A172 (cell line): ENCODE data around the gene TNFRSF8. TPM values are rescaled to one million over a fixed set of nuclear protein-coding genes. Genes with fewer than 3 reads are reported as not detected.

Experiments
- DNase-seq: peaks from one replicate; pipeline ENCODE4 v3.0.0-alpha.2; 2015; ENCODE audit warnings: low spot score
- total RNA-seq: library from RNA; depleted of rRNA; stranded (reverse); fragments of >200 nt; shearing (Covaris generic); gene quantifications from 2 replicates; pipeline ENCODE4 v1.2.3, GENCODE V29; 2014

Gene TNFRSF8
- total RNA-seq, 1 experiment from 2014 or later, result 0.38 TPM

DNA sequence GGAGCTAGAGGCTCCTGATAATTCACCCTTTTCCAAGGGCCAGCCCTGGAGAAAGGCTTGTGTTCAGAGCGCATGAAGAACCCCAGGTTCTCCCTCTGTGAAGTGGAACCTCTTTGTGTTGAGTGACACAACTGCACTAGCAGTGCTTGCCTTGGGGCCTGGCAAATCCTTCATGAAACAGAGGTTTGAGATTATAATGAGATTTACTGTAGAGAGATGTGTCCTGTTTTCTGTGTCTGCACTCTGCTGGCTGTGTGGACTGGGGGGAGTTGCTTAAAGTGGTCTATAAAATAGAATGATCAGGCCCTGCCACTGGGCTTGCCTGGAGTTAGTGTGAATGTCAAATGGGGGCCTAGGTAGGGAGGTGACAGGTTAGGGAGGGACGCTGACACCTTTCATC, 92.2 kb downstream of the TNFRSF8 start:
- no peak for DNase-seq

GRCh38 chr1:12157366-12158231, 94.5 kb downstream of the TNFRSF8 start:
- no peak for DNase-seq

- no peak for DNase-seq
Measured at GRCh38 chr1:12158357-12159092, 95.4 kb downstream of the TNFRSF8 start.

DNA sequence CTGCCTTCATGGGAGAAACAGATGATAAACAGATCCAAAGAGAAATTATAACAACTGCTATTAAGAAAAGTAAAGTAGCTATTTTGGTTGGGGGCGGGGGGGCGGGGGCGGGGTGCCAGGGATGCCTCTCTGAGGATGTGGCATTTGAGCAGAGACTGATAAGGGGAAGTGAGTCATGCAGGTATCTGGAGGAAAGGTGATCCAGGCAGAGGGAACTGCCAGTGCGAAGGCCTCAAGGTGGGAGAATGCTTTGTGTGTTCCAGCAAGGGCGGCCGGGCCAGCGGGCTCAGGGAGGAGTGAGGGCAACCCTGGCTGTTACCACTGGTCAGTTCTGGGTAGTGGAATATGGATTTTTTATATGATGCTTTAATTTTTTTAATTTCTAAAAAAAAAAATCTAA, 96.7 kb downstream of the TNFRSF8 start:
- DNase-seq, result no peak

DNA sequence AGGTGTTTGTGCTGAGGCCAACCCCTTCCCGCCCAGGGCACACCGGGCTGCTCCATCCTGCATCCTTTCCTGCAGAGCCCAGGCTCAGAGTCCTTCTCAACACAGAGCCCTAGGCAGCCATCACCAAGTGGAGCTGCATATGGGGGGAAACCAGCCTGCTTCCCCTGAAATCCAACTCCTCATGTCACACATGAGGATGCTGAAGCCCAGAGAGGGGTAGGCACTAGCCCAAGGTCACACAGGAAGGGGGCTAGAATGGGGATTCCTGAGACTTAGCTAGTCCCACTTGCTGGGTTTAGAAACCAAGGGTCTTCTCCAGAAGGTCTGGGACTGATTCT, 98.2 kb downstream of the TNFRSF8 start:
- no peak for DNase-seq

GRCh38 chr1:12161662-12162458, 98.8 kb downstream of the TNFRSF8 start:
- peak; percentile 87 for DNase-seq

GRCh38 chr1:12162459-12163137, 99.5 kb downstream of the TNFRSF8 start:
- DNase-seq, result no peak

- no peak for DNase-seq
Measured at GRCh38 chr1:12163210-12163609, 100.1 kb downstream of the TNFRSF8 start.

GRCh38 chr1:12164210-12164609, 101.1 kb downstream of the TNFRSF8 start:
- no peak for DNase-seq

- no peak for DNase-seq
Measured at GRCh38 chr1:12165342-12165741, 102.2 kb downstream of the TNFRSF8 start.

- DNase-seq, result no peak
Measured at GRCh38 chr1:12166834-12167492, 103.9 kb downstream of the TNFRSF8 start, which contains the start of gene TNFRSF1B. Gene TNFRSF1B (plus strand): TSS chr1:12166991. CDS start chr1:12167092, 101 bp downstream.

DNA sequence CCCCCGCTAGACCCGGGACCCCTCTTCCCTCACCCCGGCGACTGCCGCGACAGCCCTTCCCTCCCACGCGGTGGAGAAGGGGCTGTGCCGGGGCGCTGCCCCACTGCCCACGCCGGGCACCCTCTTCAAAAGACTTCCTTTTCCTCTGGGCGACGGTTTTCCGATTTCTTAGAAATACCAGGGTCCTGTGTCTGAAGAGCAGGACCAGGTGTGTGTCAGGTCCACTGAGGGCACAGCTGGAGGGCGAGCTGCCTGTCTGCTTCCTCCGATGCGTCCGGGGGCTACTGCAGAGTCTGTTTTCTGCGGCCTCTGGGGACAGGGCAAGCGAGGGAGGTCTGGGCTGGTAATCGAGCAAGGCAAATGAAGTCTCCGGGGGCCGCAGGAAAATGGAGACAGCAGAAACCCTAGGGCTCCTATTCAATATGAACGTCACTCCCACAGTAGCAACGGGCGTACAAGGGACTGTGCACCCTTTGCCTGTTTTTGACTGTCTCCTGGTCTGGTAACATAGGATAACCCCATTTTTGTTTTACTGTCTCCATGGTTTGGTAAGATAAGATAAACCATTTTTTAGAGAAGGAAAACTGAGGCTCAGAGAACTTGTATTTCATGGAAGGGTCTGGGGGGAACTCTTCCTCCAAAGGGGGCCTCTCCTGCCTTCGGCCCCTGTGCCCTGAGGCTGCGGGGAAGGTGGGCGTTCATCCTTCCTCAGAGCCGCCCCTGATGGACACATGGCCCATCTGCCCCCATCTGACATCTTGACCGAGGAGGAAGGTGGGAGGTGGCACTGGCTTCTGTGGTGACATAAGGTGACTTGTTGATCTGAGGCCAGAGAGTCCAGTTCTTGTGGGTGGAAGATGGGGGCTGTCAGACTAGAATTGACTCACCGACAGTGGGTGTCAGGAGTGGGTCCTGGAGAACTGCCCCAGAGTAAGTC, 104.7 kb downstream of the TNFRSF8 start:
- no peak for DNase-seq

GRCh38 chr1:12168451-12169160, 105.5 kb downstream of the TNFRSF8 start:
- DNase-seq, result no peak

- DNase-seq, result no peak
Measured at GRCh38 chr1:12169442-12170135, 106.5 kb downstream of the TNFRSF8 start.

- DNase-seq, result no peak
Measured at GRCh38 chr1:12170263-12170671, 107.2 kb downstream of the TNFRSF8 start.

- DNase-seq, result no peak
Measured at GRCh38 chr1:12171206-12172041, 108.3 kb downstream of the TNFRSF8 start.

DNA sequence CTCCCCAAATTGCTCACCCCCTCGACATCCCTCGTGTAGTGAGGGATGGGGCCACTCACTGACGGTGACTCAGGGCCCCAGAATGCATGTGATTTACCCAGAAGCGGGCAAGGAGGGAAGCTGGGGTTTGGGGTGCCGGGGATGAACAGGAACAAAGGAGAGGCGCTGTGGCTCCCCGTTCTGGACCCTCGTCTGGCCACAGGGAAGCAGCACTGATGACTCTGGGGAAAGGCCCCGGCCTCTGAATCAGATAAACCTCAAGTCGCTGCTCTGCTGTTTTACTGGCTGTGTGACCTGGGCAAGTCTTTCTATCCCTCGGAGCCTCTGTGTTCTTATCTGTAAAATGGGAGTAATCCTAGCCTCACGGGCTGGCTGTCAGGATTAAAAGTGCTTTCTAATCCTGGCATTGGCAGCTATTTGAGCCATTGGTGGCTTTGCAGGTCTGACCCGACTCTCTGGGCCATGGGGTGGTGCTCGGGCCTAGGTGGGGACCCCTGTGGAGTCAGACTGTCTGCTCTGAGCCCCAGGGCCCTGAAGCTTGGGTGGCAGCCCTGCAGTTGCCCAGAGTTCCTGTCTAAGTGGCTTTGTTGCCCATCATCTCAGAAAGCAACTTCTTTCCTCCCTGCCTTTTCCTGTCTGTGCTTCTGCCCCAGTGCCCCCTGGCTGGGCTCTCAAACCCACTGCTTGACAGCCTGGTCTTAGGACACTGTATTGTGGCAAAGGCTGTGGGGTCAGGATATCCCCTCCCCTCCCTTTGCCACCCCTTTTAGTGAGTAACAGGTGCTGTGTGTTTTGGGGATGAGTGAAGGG, 109.1 kb downstream of the TNFRSF8 start:
- no peak for DNase-seq
